ENCODE measurements around the gene LAMA2.

- TF ChIP-seq CTCF (IDR thresholded peaks at IDR 0.05; ENCODE audit: poor library complexity, severe bottlenecking) (no peak), EP300 (conservative IDR thresholded peaks at IDR 0.05; ENCODE audit: poor library complexity, severe bottlenecking) (no peak), SMC3 (conservative IDR thresholded peaks at IDR 0.05; ENCODE audit: poor library complexity) (no peak), MXI1 (conservative IDR thresholded peaks at IDR 0.05; ENCODE audit: poor library complexity, severe bottlenecking) (no peak), POLR2AphosphoS5 (IDR thresholded peaks at IDR 0.05) (no peak), EZH2 (IDR thresholded peaks at IDR 0.05; ENCODE audit: borderline replicate concordance, insufficient read depth, low read length, poor library complexity, severe bottlenecking) (no peak), TAF1 (IDR thresholded peaks at IDR 0.05; ENCODE audit: low read depth) (no peak), RAD21 (conservative IDR thresholded peaks at IDR 0.05) (no peak), REST (IDR thresholded peaks at IDR 0.05; ENCODE audit: borderline replicate concordance) (no peak)
Measured at GRCh38 chr6:129282019-129282418, 399.1 kb downstream of the LAMA2 start.
